Smooth muscle cell (in vitro differentiated cells): ENCODE results near the gene SHISA5. TPM values are rescaled to one million over a fixed set of nuclear protein-coding genes. Genes with fewer than 3 reads are reported as not detected.

ENCODE experiments used
- DNase-seq: peaks from one replicate; lab custom pipeline; 2025; ENCODE audit not compliant: unreplicated experiment; lab: John Stamatoyannopoulos, UW
- H2AFZ ChIP-seq: fragments of 200-600 bp; sonication (generic); 2 replicates; pipeline ENCODE4 v1.6.0; 2016; ENCODE audit warnings: antibody characterized with exemption, low read depth, mild to moderate bottlenecking
- H3F3A ChIP-seq: fragments of 200-600 bp; sonication (generic); 2 replicates; pipeline ENCODE4 v1.6.0; 2017; ENCODE audit warnings: antibody characterized with exemption, low read depth
- H3K27ac ChIP-seq: fragments of 200-600 bp; sonication (generic); 2 replicates; pipeline ENCODE4 v1.5.1; 2016; ENCODE audit warnings: low read depth, mild to moderate bottlenecking
- H3K27me3 ChIP-seq: fragments of 200-600 bp; sonication (generic); 2 replicates; pipeline ENCODE4 v1.6.1; 2016; ENCODE audit warnings: low read depth, mild to moderate bottlenecking
- H3K36me3 ChIP-seq: fragments of 200-600 bp; sonication (generic); 2 replicates; pipeline ENCODE4 v1.5.1; 2016; ENCODE audit warnings: low read depth
- H3K4me1 ChIP-seq: fragments of 200-600 bp; sonication (generic); 2 replicates; pipeline ENCODE4 v1.5.1; 2016; ENCODE audit warnings: low read depth
- H3K4me2 ChIP-seq: fragments of 200-600 bp; sonication (generic); 2 replicates; pipeline ENCODE4 v1.6.0; 2016; ENCODE audit warnings: mild to moderate bottlenecking
- H3K4me3 ChIP-seq: fragments of 200-600 bp; sonication (generic); 2 replicates; pipeline ENCODE4 v1.5.1; 2016; ENCODE audit warnings: mild to moderate bottlenecking
- H3K79me2 ChIP-seq: fragments of 200-600 bp; sonication (generic); 2 replicates; pipeline ENCODE4 v1.6.0; 2016; ENCODE audit warnings: low read depth, mild to moderate bottlenecking
- H3K9ac ChIP-seq: fragments of 200-600 bp; sonication (generic); 2 replicates; pipeline ENCODE4 v1.6.0; 2016; ENCODE audit warnings: low read depth
- H3K9me3 ChIP-seq: fragments of 200-600 bp; sonication (generic); replicated peaks from 2 replicates; pipeline ENCODE4 v1.5.1; 2016; ENCODE audit warnings: low read depth
- H4K20me1 ChIP-seq: fragments of 200-600 bp; sonication (generic); 2 replicates; pipeline ENCODE4 v1.6.0; 2016; ENCODE audit warnings: low read depth
- CTCF ChIP-seq: fragments of 200-600 bp; sonication (generic); IDR thresholded peaks from 2 replicates; pipeline ENCODE4 v1.5.1; 2017; ENCODE audit warnings: borderline replicate concordance, mild to moderate bottlenecking, antibody characterized with exemption; ENCODE audit not compliant: insufficient read depth, poor library complexity, severe bottlenecking
- WGBS: methylation state at CpG from one replicate; pipeline ENCODE4 v1.1.7; 2016; ENCODE audit warnings: low lambda C conversion rate; 5-methylcytosine and 5-hydroxymethylcytosine counted together
- polyA plus RNA-seq: library from polyadenylated mRNA; unstranded; fragments of >200 nt; fragmentation: Nextera tagmentation; extraction: Ambion mirVana; gene quantifications from 2 replicates; pipeline ENCODE4 v1.2.1, GENCODE V29; 2016
- total RNA-seq: library from RNA; depleted of rRNA; stranded (reverse); fragments of >200 nt; gene quantifications from 2 replicates; pipeline ENCODE4 v1.2.3, GENCODE V29; 2014

The SHISA5 gene
- total and polyA plus RNA-seq, 2 experiments from 2014 or later: 124 to 333 TPM

DNA sequence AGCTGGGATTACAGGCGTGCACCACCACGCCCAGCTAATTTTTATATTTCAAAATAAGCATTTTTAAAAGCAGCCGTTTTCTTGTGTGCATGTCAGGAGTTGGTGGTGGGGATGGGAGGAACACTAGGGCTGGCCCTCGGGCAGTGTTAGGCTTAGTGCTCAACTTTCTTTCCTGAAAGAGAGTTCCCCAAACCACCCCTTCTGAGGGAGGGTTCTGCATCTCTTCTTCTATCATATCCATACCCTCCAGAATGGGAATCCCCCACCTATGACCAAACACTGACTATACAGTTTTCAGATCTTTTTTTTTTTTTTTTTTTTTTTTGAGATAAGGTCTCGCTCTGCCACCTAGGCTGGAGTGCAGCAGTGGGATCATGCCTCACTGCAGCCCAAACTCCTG, 40.2 kb upstream of the SHISA5 start:
- Histone ChIP-seq H3K4me1 (no peaks in the 10 kb centered on the region), H3K27ac (no peak overlapping the region), H3K36me3 (peaks cover 13% of the 10 kb centered on the region), H4K20me1 (peaks cover 97% of the 10 kb centered on the region), H3K27me3 (no peaks in the 10 kb centered on the region), H3F3A (no peaks in the 10 kb centered on the region), H2AFZ (no peak overlapping the region), H3K9ac (no peak overlapping the region), H3K79me2 (no peaks in the 10 kb centered on the region), H3K4me3 (no peak overlapping the region), H3K4me2 (no peak overlapping the region), H3K9me3 (no peaks in the 10 kb centered on the region)
- 93% methylated on average over 5 of the region's 5 CpGs for WGBS
- no peak for TF ChIP-seq CTCF
- DNase-seq: no peak

- no peak overlapping the region for H3K4me2 ChIP-seq
- no peak overlapping the region for H2AFZ ChIP-seq
These were observed 39.4 kb upstream of the SHISA5 start for GRCh38 chr3:48543271-48543866.

DNA sequence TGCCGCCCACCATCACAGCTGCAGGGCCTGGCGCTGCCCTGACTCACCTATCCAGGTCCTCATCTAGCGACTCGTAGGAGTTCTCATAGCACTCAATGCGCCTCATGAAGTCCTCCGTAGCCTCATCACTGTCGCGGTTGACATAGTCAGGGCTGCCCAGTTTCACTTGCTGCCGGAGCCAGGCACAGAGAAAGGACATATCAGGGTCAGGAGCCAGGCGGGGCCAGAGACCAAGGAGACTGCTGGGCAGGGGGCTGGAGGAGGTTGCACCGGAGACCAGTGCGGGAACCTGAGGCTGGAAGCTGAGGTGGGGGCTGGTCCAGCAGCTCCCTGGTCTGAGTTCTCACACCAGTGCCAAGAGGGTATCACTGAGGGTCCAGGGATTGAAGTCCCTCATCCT, 34.5 kb upstream of the SHISA5 start:
- H3K4me2 ChIP-seq: no peak overlapping the region
- no peak overlapping the region for H3K9ac ChIP-seq
- H3K79me2 ChIP-seq: no peaks in the 10 kb centered on the region
- peaks cover 92% of the 10 kb centered on the region for H4K20me1 ChIP-seq
- no peak overlapping the region for H3K4me3 ChIP-seq
- WGBS: 98% methylated on average over 12 of the region's 12 CpGs
- no peaks in the 10 kb centered on the region for H3K27me3 ChIP-seq
- H3K4me1 ChIP-seq: no peaks in the 10 kb centered on the region
- TF ChIP-seq CTCF: no peak
- H2AFZ ChIP-seq: no peak overlapping the region
- no peak overlapping the region for H3K27ac ChIP-seq
- peaks cover 7% of the 10 kb centered on the region for H3K36me3 ChIP-seq
- no peaks in the 10 kb centered on the region for H3F3A ChIP-seq
- H3K9me3 ChIP-seq: no peaks in the 10 kb centered on the region
- DNase-seq: no peak

More at GRCh38 chr3:48543271-48543866, 39.4 kb upstream of the SHISA5 start:
- WGBS: 96% methylated on average over 9 of the region's 9 CpGs
- H3F3A ChIP-seq: no peaks in the 10 kb centered on the region
- no peaks in the 10 kb centered on the region for H3K27me3 ChIP-seq
- no peak overlapping the region for H3K27ac ChIP-seq
- H3K4me1 ChIP-seq: no peaks in the 10 kb centered on the region
- peaks cover 97% of the 10 kb centered on the region for H4K20me1 ChIP-seq
- H3K9ac ChIP-seq: no peak overlapping the region
- no peaks in the 10 kb centered on the region for H3K9me3 ChIP-seq
- no peaks in the 10 kb centered on the region for H3K79me2 ChIP-seq
- peaks cover 13% of the 10 kb centered on the region for H3K36me3 ChIP-seq
- no peak for DNase-seq
- no peak for TF ChIP-seq CTCF
- no peak overlapping the region for H3K4me3 ChIP-seq

DNA sequence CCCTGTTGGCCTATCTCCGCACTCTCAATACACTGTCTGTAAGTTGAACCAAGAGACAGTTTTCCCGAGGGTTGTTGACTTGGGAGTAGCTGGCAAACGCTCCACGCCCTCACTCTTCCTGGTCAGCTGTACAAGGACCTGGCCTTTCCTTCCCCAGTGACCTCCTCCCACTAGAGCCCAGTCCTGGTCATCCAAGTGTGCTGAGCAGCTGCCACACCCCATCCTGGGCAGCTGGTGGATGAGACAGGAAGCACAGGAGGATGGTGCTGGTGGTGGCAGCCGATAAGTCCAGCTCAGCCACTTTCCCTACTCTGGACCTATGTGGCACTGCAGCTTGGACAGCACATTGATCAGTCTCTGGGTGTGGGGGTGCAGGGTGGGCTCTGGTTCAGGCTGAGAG, 32.8 kb upstream of the SHISA5 start:
- no peaks in the 10 kb centered on the region for H3K9me3 ChIP-seq
- TF ChIP-seq CTCF: no peak
- no peaks in the 10 kb centered on the region for H3K4me1 ChIP-seq
- DNase-seq: no peak
- peaks cover 89% of the 10 kb centered on the region for H4K20me1 ChIP-seq
- H2AFZ ChIP-seq: no peak overlapping the region
- no peaks in the 10 kb centered on the region for H3K79me2 ChIP-seq
- H3K4me3 ChIP-seq: no peak overlapping the region
- no peak overlapping the region for H3K27ac ChIP-seq
- 98% methylated on average over 5 of the region's 5 CpGs for WGBS
- no peak overlapping the region for H3K4me2 ChIP-seq
- no peak overlapping the region for H3K9ac ChIP-seq
- H3F3A ChIP-seq: no peaks in the 10 kb centered on the region
- H3K27me3 ChIP-seq: no peaks in the 10 kb centered on the region
- peaks cover 19% of the 10 kb centered on the region for H3K36me3 ChIP-seq
